ENCODE data around the gene POU2F3.

- TF ChIP-seq, protein P1, sequence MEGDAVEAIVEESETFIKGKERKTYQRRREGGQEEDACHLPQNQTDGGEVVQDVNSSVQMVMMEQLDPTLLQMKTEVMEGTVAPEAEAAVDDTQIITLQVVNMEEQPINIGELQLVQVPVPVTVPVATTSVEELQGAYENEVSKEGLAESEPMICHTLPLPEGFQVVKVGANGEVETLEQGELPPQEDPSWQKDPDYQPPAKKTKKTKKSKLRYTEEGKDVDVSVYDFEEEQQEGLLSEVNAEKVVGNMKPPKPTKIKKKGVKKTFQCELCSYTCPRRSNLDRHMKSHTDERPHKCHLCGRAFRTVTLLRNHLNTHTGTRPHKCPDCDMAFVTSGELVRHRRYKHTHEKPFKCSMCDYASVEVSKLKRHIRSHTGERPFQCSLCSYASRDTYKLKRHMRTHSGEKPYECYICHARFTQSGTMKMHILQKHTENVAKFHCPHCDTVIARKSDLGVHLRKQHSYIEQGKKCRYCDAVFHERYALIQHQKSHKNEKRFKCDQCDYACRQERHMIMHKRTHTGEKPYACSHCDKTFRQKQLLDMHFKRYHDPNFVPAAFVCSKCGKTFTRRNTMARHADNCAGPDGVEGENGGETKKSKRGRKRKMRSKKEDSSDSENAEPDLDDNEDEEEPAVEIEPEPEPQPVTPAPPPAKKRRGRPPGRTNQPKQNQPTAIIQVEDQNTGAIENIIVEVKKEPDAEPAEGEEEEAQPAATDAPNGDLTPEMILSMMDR (IDR thresholded peaks at IDR 0.05) = no peak
- TF ChIP-seq EZH2 (IDR thresholded peaks at IDR 0.05) (no peak), EZH2phosphoT487 (IDR thresholded peaks at IDR 0.05) (no peak)
These were observed 18.7 kb downstream of the POU2F3 start for GRCh38 chr11:120258661-120259060.
